ENCODE results near the gene KCNH3. TPM values are rescaled to one million over a fixed set of nuclear protein-coding genes. Genes with fewer than 3 reads are reported as not detected.
"Not testable (repeated sequence)": the region's sequence is repeated elsewhere in the genome, so short reads cannot be mapped to it uniquely, and the experiment has no call there.

The KCNH3 gene
- total RNA-seq, 1 donor from 2014 or later = 1.1 TPM

GRCh38 chr12:49588281-49588680, 49.5 kb downstream of the KCNH3 start:
- DNase-seq (ENCODE audit: low spot score) = no peak

- DNase-seq (ENCODE audit: low spot score) = no peak
Observed at GRCh38 chr12:49588721-49589516, 50.1 kb downstream of the KCNH3 start.

- DNase-seq (ENCODE audit: low spot score) = no peak
Observed at GRCh38 chr12:49598527-49598926, 59.7 kb downstream of the KCNH3 start.

GRCh38 chr12:49599961-49600360, 61.1 kb downstream of the KCNH3 start:
- no peak for DNase-seq (ENCODE audit: low spot score)

DNA sequence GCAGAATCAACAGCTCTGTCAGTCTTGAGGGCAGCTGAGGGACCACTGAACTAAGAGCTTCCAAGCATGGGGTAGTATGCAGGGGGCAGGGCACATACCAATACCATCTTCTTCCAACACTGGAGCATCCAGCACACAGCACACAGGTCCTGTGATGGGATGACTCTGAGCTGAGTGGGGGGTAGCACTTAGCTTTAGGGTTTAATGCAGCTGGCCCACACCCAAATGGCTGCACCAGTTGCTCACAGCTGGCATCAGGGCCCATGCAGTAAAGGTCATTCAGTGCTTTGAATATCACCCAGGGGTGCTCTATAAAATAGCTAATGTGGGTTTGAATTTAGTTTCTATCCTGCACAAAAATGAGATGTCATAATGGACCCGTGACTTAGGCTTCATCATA, 64.9 kb downstream of the KCNH3 start:
- DNase-seq (ENCODE audit: low spot score) = no peak

- DNase-seq (ENCODE audit: low spot score) = no peak
Observed at GRCh38 chr12:49604856-49605255, 66.0 kb downstream of the KCNH3 start.

DNA sequence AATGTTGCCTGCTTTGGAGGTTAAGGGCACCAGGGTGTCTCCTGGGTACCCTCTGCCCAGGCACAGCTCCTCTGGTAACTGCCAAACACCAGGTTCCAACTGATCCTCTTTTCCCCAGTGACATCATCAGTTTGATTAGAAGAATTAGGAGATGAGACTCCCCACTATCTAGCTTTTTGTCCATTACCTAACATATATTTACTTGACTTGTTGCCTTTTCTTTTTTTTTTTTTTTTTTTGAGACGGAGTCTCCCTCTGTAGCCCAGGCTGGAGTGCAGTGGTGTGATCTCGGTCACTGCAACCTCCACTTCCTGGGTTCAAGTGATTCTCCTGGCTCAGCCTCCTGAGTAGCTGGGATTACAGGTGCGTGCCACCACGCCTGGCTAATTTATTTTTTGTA, 66.7 kb downstream of the KCNH3 start, which contains the start of gene FAM186B:
Gene FAM186B (minus strand): TSS at position 101 of the 400 bp plus-strand sequence. CDS start 162 bp downstream, outside the sequence.
- not testable (repeated sequence) for DNase-seq (ENCODE audit: low spot score)

Other genes starting within 250 kb of the KCNH3 start
- 1.7 TPM for gene PRPH, start 243.9 kb upstream of the KCNH3 start, total RNA-seq
- 1.3 TPM for gene TROAP, start 215.8 kb upstream of the KCNH3 start, total RNA-seq
- gene C1QL4, start 201.8 kb upstream of the KCNH3 start, total RNA-seq = not detected
- gene DNAJC22, start 192.1 kb upstream of the KCNH3 start, total RNA-seq = 0.16 TPM
- 20.0 TPM for gene SPATS2, start 171.6 kb upstream of the KCNH3 start, total RNA-seq
- gene MCRS1, start 29.1 kb downstream of the KCNH3 start, total RNA-seq = 55.4 TPM
- 1.2 TPM for gene FAM186B, start 66.6 kb downstream of the KCNH3 start, total RNA-seq
- gene PRPF40B, start 84.5 kb downstream of the KCNH3 start, total RNA-seq = 44.4 TPM
- 12.6 TPM for gene FMNL3, start 168.4 kb downstream of the KCNH3 start, total RNA-seq
- gene TMBIM6, start 202.5 kb downstream of the KCNH3 start, total RNA-seq = 603 TPM

All from ureter (tissue), 1 donor.